ENCODE results near the gene SRGAP1. TPM values are rescaled to one million over a fixed set of nuclear protein-coding genes. Genes with fewer than 3 reads are reported as not detected.

SRGAP1 gene
- total and polyA plus RNA-seq, 2 of the 13 experiments (the other 11 are each of a cell fraction or from before 2014, with no cell fraction given) = 1.6 to 3.4 TPM

- Histone ChIP-seq H3K4me1 (ENCODE audit: insufficient read depth, low read length) (peaks cover 19% of the 10 kb centered on the region), H3K79me2 (ENCODE audit: insufficient read depth, low read length) (no peaks in the 10 kb centered on the region), H4K20me1 (ENCODE audit: insufficient read depth, low read length) (no peaks in the 10 kb centered on the region), H3K9ac (ENCODE audit: insufficient read depth, low read depth, low read length) (no peak overlapping the region), H2AFZ (ENCODE audit: low read length) (no peak overlapping the region), H3K36me3 (replicated peaks in 1 of 2; ENCODE audit: control insufficient read depth in 1 of 2, insufficient read depth in 2 of 2, low read length in 2 of 2) (no peaks in the 10 kb centered on the region), H3K4me3 (replicated peaks in 1 of 3; ENCODE audit: insufficient read depth in 1 of 3, low read depth in 2 of 3, low read length in 3 of 3) (no peak overlapping the region), H3K9me3 (ENCODE audit: low read length) (no peaks in the 10 kb centered on the region), H3K4me2 (ENCODE audit: low read depth, low read length) (no peak overlapping the region), H3K27ac (ENCODE audit: extremely low read length, insufficient read depth, low read length) (no peak overlapping the region), H3K27me3 (ENCODE audit: control insufficient read depth in 1 of 2, insufficient read depth in 2 of 2, low read length in 2 of 2) (no peaks in the 10 kb centered on the region)
- DNase-seq (ENCODE audit: low spot score) = peak; percentile 5
- FAIRE-seq = no peak
- ChIA-PET CTCF (ENCODE audit: low intra/inter-chr PET ratio, low total read pairs) (no interaction called here), POLR2A (no interaction called here)
- BruUV-seq (replicated peaks) = no TSS peak
- intact Hi-C loops (cut with micrococcal nuclease; ENCODE audit: unreplicated experiment) (no loop called here), in situ Hi-C loops (cut with HindIII; ENCODE audit: extremely low pct_ligation_motif_present, low pct_unique_long_range_greater_than_20kb) (no loop called here)
- no peak for ATAC-seq
- 19% methylated on average over 1 of the region's 1 CpG for WGBS (ENCODE audit: low lambda C conversion rate)
- TF ChIP-seq, protein P1, sequence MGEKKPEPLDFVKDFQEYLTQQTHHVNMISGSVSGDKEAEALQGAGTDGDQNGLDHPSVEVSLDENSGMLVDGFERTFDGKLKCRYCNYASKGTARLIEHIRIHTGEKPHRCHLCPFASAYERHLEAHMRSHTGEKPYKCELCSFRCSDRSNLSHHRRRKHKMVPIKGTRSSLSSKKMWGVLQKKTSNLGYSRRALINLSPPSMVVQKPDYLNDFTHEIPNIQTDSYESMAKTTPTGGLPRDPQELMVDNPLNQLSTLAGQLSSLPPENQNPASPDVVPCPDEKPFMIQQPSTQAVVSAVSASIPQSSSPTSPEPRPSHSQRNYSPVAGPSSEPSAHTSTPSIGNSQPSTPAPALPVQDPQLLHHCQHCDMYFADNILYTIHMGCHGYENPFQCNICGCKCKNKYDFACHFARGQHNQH (CRISPR knock-in tag; IDR thresholded peaks at IDR 0.05) = no peak
- TF ChIP-seq, protein P2, sequence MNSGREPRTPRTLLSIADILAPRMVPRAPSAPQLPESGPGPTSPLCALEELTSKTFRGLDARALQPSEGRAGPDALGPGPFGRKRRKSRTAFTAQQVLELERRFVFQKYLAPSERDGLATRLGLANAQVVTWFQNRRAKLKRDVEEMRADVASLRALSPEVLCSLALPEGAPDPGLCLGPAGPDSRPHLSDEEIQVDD (CRISPR knock-in tag; IDR thresholded peaks at IDR 0.05; ENCODE audit: borderline replicate concordance) = no peak
- TF ChIP-seq ZNF12 (CRISPR knock-in tag; IDR thresholded peaks at IDR 0.05) = no peak
Measured at GRCh38 chr12:64171715-64172114, 327.2 kb downstream of the SRGAP1 start.

DNA sequence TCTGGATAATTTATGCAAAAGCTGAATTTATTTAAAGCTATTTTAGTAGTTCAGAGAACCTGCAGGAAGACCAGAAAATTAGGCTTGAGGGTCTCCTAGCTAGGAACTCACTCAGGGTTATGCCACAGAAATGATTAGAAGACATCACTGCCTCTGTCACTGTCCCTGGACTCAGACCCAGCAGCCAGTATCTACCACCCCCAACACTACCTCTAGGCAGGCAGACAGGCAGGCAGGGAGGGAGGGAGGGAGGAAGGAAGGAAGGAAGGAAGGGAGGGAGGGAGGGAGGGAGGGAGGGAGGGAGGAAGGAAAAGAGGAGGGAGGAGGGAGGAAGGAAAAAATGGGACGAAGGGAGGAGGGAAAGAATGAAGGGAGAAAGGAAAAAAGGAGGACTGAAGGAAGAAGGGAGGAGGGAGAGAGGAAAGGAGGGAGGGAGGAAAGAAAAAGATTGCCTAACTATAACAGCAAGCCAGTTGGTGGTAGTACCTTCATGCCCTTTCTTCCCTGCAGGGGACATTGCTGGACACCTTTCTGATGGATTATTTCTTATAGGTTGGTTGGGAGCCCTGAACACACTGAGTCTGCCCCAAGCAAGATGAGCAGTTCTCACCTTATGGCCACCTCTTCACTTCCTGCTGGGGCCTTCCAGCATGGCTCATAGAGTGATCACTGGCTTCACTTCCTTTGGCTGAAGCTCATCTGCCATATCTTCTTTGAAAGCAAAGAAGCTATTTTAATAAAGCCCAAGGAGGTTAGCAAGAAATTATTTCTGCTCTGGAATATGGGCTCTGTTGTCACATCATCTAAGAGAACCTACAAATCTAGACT lies 327.9 kb downstream of the SRGAP1 start:
- Histone ChIP-seq H4K20me1 (ENCODE audit: insufficient read depth, low read length) (no peaks in the 10 kb centered on the region), H3K27ac (ENCODE audit: extremely low read length, insufficient read depth, low read length) (no peak overlapping the region), H3K79me2 (ENCODE audit: insufficient read depth, low read length) (no peaks in the 10 kb centered on the region), H3K36me3 (replicated peaks in 1 of 2; ENCODE audit: control insufficient read depth in 1 of 2, insufficient read depth in 2 of 2, low read length in 2 of 2) (no peaks in the 10 kb centered on the region), H3K4me2 (ENCODE audit: low read depth, low read length) (no peak overlapping the region), H3K27me3 (ENCODE audit: control insufficient read depth in 1 of 2, insufficient read depth in 2 of 2, low read length in 2 of 2) (no peaks in the 10 kb centered on the region), H3K4me1 (ENCODE audit: insufficient read depth, low read length) (peaks cover 19% of the 10 kb centered on the region), H2AFZ (ENCODE audit: low read length) (no peak overlapping the region), H3K9me3 (ENCODE audit: low read length) (no peaks in the 10 kb centered on the region), H3K4me3 (replicated peaks in 1 of 3; ENCODE audit: insufficient read depth in 1 of 3, low read depth in 2 of 3, low read length in 3 of 3) (no peak overlapping the region), H3K9ac (ENCODE audit: insufficient read depth, low read depth, low read length) (no peak overlapping the region)
- FAIRE-seq (no peak), ATAC-seq (no peak), DNase-seq (ENCODE audit: low spot score) (no peak)
- 8% methylated on average over 1 of the region's 1 CpG for WGBS (ENCODE audit: low lambda C conversion rate)
- in situ Hi-C loops (cut with HindIII; ENCODE audit: extremely low pct_ligation_motif_present, low pct_unique_long_range_greater_than_20kb) (no loop called here), intact Hi-C loops (cut with micrococcal nuclease; ENCODE audit: unreplicated experiment) (no loop called here)
- BruUV-seq (replicated peaks) = no TSS peak
- TF ChIP-seq PCBP2 (optimal IDR thresholded peaks at IDR 0.05; ENCODE audit: low read depth, low read length, poor library complexity, severe bottlenecking) (peak; percentile 41), HNRNPK (IDR thresholded peaks at IDR 0.05; ENCODE audit: low read depth, low read length, poor library complexity, severe bottlenecking) (peak; percentile 80), DNMT3B (CRISPR knock-in tag; conservative IDR thresholded peaks at IDR 0.05) (no peak)
- ChIA-PET POLR2A (no interaction called here), CTCF (ENCODE audit: low intra/inter-chr PET ratio, low total read pairs) (no interaction called here)
